ENCODE measurements around the gene C1RL.

- TF ChIP-seq POLR2AphosphoS5 (IDR thresholded peaks at IDR 0.05), result no peak
- no peak for TF ChIP-seq CTCF (IDR thresholded peaks at IDR 0.05)
- no peak for TF ChIP-seq EP300 (IDR thresholded peaks at IDR 0.05)
- TF ChIP-seq POLR2A (IDR thresholded peaks at IDR 0.05; ENCODE audit: low read depth), result no peak
Observed at GRCh38 chr12:7061138-7061537, 47.9 kb downstream of the C1RL start.

Data from esophagus muscularis mucosa (tissue), 4 donors.